Keratinocyte (primary cell): ENCODE measurements around the gene CFAP69.

Experiments
- CTCF ChIP-seq, 3 experiments: IDR thresholded peaks in 1 of 3; conservative IDR thresholded peaks in 1 of 3; optimal IDR thresholded peaks in 1 of 3; 2 replicates in 2 of 3; 3 replicates in 1 of 3; pipeline versions ENCODE3 to v1.5.1; 2011; ENCODE audit warnings: low read length in 3 of 3, mild to moderate bottlenecking in 3 of 3, moderate library complexity in 2 of 3, control low read depth in 1 of 3, inconsistent platforms in 1 of 3; ENCODE audit not compliant: insufficient read depth in 2 of 3; ENCODE audit errors: extremely low read depth in 1 of 3
- EZH2 ChIP-seq: IDR thresholded peaks from one replicate; pipeline ENCODE4 v1.6.1; 2012; ENCODE audit warnings: inconsistent platforms, mild to moderate bottlenecking, low read length, moderate library complexity

GRCh38 chr7:90309872-90310271 is 64.9 kb downstream of the CFAP69 start:
- TF ChIP-seq CTCF (optimal IDR thresholded peaks at IDR 0.05 in 1 of 3, IDR thresholded peaks at IDR 0.05 in 1 of 3, conservative IDR thresholded peaks at IDR 0.05 in 1 of 3; ENCODE audit: extremely low read depth in 1 of 3, insufficient read depth in 2 of 3, low read length in 3 of 3) (no peak), EZH2 (no peak)
